GM12801 (cell line): ENCODE results near the gene CAPN7.

Experiments used
- TF ChIP-seq, protein P1 (sequence below): IDR thresholded peaks from one replicate; pipeline ENCODE4 v1.5.1; 2011; ENCODE audit warnings: control low read depth; ENCODE audit not compliant: insufficient read length; ENCODE audit errors: extremely low read depth

Gene CAPN7

DNA sequence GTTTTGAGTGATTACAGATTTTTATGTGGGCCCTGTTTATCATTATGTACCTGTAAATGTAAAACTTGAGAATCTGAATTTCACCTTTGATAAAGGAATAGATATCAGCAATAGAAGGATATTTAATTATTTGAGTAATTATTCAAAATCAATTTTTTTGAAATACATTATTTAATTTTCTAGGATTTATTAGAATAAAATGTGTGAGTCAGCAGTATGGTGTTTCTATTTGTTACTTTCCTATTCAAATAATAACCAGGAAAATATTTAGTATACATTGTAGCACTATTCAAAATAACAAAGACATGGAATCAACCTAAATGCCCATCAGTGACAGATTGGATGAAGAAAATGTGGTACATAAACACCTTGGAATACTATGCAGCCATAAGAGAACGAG lies 22.1 kb downstream of the CAPN7 start:
- TF ChIP-seq, protein P1, sequence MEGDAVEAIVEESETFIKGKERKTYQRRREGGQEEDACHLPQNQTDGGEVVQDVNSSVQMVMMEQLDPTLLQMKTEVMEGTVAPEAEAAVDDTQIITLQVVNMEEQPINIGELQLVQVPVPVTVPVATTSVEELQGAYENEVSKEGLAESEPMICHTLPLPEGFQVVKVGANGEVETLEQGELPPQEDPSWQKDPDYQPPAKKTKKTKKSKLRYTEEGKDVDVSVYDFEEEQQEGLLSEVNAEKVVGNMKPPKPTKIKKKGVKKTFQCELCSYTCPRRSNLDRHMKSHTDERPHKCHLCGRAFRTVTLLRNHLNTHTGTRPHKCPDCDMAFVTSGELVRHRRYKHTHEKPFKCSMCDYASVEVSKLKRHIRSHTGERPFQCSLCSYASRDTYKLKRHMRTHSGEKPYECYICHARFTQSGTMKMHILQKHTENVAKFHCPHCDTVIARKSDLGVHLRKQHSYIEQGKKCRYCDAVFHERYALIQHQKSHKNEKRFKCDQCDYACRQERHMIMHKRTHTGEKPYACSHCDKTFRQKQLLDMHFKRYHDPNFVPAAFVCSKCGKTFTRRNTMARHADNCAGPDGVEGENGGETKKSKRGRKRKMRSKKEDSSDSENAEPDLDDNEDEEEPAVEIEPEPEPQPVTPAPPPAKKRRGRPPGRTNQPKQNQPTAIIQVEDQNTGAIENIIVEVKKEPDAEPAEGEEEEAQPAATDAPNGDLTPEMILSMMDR: no peak

DNA sequence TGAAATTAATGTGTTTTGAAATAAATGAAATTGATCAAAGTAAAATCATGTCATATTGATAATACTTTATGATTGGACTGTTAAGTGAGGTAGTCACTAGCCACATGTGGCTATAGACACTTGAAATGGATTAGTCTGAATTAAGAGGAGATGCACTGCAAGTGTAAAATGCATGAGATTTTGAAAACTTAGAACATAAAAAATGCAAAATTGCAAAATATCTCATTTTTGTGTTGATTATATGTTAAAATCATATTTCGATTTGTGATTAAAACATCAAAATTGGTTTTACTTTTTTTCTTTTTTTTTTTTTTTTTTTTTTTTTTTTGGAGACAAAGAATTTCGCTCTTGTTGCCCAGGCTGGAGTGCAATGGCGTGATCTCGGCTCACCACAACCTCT lies 23.2 kb downstream of the CAPN7 start:
- TF ChIP-seq, protein P1: no peak

DNA sequence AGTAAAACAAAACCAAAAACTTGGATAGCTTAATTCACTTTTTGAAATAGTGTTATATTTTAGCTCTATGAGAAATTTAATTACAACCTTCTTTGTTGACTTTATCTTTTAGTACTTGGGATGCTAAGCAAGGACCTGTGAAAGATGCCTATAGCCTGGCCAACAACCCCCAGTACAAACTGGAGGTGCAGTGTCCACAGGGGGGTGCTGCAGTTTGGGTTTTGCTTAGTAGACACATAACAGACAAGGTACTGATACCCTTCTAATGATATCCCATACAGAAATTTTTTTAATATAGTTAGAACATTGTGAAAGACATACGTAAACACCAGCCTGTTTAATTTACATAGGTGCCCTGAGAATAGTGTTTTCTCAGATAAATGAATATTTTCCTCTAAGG lies 35.3 kb downstream of the CAPN7 start:
- TF ChIP-seq, protein P1: no peak

DNA sequence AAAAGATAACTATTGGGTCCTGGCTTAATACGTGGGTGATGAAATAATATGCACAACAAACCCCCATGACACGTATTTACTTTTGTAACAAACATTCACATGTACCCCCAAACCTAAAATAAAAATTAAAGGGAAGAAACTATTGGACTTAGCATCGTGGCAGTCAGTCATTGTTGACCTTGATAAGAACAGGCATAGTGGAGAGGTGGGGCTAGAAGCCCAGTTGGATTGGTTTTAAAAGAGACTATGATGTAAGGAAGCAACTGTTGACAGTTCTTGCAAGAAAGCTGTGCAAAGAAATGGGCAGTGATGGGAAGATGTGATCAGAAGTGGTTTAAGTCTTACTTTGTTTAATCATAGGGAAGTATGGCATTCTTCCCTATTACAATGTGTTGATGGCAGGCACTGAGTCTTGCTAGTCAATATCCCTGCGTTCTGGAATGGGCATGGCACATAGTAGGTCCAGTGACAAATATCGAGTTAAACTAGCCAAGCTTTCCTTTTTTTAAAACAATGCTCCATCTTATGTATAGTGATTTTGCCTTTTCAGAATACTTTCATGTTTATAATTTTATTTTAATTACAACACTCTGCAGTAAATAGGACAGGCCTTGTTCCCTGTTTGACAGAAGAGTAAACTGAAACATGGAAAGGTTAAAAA lies 37.9 kb downstream of the CAPN7 start:
- TF ChIP-seq, protein P1: no peak

DNA sequence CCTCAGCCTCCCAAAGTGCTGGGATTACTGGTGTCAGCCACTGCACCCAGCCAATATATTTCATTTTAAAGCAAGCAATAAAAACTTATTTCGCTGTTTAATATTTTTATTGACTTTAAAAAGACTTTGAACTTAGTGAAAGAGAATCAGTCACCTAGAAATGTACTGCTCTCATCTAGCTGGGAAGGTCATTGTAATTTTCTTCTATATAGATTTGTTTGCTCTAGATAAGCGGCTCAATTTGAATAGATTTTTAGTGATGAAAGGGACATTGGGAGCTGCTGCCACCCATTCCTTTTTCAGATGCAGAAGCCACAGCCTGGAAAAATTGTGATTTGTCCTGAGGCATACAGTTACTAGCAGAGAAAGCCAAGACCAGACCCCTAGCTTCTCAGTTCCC lies 40.1 kb downstream of the CAPN7 start:
- TF ChIP-seq, protein P1: no peak

DNA sequence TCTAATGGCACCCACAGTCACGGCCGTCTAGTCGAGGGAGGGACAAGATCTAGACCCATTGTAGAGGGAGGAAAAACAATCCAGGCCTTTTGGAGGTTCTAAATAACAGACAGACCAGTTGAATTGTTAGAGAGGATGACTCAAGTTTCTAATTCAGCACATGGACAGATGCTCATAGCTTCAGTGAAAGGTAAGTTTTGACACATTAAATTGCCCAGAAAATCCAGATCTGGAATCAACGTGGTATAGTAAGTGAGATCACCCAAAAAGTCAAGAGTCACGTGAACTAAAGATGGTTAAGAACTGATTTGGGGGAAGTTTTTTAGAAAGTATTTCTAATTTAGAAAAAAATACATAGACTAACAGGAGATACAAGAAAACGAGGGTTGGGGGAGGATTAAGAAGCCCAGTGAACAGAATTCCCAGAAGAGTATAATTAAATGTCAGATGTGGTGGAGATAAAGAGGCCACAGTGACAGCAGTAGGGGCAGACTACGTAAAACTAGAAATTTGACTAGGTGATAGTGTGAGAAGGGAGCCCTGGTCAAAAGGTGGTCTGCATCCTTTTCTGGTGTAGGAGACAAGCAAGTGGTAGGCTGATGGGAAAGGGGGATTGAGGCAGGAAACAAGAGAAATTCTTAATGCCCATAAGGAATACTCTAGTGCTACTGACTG lies 47.1 kb downstream of the CAPN7 start:
- TF ChIP-seq, protein P1: no peak

DNA sequence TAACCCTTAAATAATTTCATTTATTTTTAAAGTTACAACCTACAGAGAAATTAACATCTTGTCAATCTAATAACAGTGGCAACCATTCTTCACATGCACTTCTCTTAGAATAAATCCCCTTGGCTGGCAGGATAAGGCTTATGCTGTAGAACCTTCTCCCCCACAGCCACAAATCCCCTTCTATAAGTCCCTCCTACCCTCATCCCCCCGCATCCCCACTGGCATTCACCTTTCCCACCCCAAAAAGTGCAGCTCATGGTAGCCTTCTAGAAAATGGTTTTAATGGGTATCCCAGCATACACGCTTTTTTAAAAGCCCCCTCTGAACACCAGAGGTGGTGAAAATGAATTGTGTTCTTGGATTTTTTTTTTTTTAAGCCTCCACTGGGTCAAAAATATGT lies 49.2 kb downstream of the CAPN7 start:
- TF ChIP-seq, protein P1: no peak
